Measurements from ENCODE around the gene DET1.

DNA sequence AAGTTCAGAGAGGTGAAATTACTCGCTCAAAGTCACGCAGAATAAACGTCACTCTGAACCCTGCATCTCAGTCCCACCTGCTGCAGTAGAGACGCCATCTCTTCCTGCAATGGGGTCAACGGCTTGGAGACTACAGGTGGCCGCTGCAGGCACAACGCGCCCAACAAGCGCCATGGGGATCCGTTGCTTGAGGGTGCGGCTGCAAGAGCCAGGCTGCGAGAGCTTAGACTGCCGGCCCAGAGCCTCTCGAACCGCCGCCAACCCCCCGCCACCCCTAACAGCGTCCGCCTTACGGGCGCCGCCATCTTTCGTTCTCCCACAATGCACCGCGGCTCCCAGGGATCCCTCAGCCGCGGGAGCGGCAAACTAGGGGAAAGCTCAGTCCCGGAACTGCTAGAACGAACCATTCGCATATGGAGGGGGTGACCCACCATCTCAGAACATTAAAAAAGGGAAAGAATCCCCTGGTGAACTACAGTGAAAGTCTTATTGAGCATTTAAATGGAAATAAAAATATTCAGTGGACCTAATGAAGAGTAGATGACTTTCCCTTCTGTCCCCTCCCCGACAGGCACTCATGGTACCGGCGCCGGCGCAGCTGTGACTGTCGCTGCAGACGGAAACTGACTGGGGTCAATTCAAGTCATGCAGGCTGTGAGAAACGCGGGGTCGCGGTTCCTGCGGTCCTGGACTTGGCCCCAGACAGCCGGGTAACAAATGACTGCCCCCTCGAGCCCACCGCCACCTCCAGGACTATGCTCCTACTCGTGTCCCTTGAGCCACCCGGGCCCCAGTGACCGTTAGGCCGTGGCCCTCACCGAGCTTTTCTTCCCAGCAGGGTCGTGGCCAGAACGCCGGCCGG is 79.2 kb downstream of the DET1 start, which contains the start of the genes MRPL46 and MRPS11:
- TF ChIP-seq GATA3 (IDR thresholded peaks at IDR 0.05; ENCODE audit: low read depth, low read length) (no peak), GATA2 (IDR thresholded peaks at IDR 0.05; ENCODE audit: low read depth, low read length) (no peak; the same call in 1 of the 2 replicates)
